ENCODE measurements around the gene PTGES.
A peak's percentile ranks its signal among the peaks of the same experiment; 100 is the strongest.
"Not testable (repeated sequence)": the region's sequence is repeated elsewhere in the genome, so short reads cannot be mapped to it uniquely, and the experiment has no call there.

The PTGES gene

GRCh38 chr9:129776938-129777768, 24.3 kb upstream of the PTGES start:
- TF ChIP-seq, protein P1, sequence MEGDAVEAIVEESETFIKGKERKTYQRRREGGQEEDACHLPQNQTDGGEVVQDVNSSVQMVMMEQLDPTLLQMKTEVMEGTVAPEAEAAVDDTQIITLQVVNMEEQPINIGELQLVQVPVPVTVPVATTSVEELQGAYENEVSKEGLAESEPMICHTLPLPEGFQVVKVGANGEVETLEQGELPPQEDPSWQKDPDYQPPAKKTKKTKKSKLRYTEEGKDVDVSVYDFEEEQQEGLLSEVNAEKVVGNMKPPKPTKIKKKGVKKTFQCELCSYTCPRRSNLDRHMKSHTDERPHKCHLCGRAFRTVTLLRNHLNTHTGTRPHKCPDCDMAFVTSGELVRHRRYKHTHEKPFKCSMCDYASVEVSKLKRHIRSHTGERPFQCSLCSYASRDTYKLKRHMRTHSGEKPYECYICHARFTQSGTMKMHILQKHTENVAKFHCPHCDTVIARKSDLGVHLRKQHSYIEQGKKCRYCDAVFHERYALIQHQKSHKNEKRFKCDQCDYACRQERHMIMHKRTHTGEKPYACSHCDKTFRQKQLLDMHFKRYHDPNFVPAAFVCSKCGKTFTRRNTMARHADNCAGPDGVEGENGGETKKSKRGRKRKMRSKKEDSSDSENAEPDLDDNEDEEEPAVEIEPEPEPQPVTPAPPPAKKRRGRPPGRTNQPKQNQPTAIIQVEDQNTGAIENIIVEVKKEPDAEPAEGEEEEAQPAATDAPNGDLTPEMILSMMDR (IDR thresholded peaks at IDR 0.05; ENCODE audit: low read length, missing control alignments) = no peak
- no peak overlapping the region for H3K4me3 ChIP-seq (replicated peaks; ENCODE audit: low read depth, low read length)
- DNase-seq (ENCODE audit: low read depth) = peak; percentile 99

- no peak overlapping the region for H3K4me3 ChIP-seq (replicated peaks; ENCODE audit: low read depth, low read length)
- peak; percentile 20 for DNase-seq (ENCODE audit: low read depth)
- TF ChIP-seq, protein P1 (IDR thresholded peaks at IDR 0.05; ENCODE audit: low read length, missing control alignments) = no peak
Observed at GRCh38 chr9:129776566-129776937, 23.7 kb upstream of the PTGES start.

- DNase-seq (ENCODE audit: low read depth); H3K4me3 ChIP-seq (replicated peaks; ENCODE audit: low read depth, low read length): not testable (repeated sequence)
Observed at GRCh38 chr9:129776096-129776495, 23.3 kb upstream of the PTGES start.

GRCh38 chr9:129775448-129775798, 22.6 kb upstream of the PTGES start:
- no peak overlapping the region for H3K4me3 ChIP-seq (replicated peaks; ENCODE audit: low read depth, low read length)
- DNase-seq (ENCODE audit: low read depth) = no peak
- TF ChIP-seq, protein P1 (IDR thresholded peaks at IDR 0.05; ENCODE audit: low read length, missing control alignments) = no peak

DNA sequence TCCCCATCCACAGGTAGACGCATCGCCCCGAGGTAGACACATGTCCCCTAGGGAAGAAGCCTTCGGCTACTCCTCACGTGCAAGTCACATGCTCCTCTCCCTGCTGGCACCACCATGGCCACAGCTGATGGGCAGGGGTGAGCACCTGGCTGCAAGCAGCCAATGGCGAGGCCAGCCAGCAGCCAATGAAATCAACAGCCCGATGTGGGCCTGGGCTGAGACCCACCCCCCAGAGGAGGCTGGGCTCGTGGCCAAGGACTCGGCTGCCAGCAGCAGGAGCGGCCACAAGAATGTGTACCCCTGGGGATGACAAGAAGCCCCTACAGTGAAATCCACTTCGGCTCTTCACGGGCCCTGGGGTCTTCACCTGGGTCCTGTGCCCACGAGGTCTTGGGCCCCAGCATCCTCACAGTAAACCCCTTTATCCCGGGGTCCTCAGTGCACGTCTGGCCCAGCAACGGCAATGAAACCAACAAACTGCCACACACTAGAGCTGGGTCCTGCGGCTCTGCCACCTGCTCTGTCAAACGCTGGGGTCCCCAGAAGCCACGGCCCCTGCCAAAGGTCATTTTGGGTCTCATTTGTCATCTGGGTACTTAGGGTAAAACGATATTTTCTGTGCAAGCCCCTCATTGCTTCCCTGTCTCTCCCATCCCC, 22.1 kb upstream of the PTGES start:
- TF ChIP-seq, protein P1 (IDR thresholded peaks at IDR 0.05; ENCODE audit: low read length, missing control alignments) = no peak
- no peak for DNase-seq (ENCODE audit: low read depth)
- no peak overlapping the region for H3K4me3 ChIP-seq (replicated peaks; ENCODE audit: low read depth, low read length)

DNA sequence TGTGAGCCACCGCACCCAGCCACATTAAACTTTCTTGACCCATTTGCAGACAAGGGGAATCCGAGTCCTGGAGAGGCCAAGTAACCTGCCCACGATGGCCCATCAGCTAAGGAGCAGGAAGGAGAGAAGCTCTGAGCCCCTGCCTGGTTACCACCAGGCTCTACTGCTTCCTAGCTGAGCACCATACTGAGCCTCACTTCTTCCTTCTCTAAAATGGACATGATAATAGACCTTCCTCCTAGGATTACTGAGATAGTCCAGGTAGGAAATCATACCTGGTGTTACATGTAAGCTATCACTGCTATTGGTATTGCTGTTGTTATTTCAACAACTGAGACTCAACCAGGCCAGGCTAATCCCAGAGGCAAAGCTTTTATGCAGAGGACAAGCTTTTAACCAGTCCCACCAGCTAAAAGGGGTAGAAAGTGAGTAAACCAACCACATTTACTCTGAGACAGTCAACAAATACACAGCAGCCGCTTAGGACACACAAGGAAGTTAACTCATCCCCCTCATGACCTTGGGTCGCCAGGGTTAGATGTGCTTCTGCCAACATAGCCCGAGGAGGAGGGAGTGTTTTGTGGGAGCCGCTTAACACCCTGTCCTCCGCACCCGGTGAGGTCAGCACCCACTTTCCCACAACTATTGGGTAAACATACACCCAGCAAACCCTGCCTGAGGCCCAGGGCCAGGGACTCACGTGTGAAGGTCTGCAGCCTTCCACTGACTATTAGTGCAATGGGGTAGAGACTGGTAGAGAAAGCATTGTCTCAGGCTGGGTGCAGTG, 20.6 kb upstream of the PTGES start:
- TF ChIP-seq, protein P1 (IDR thresholded peaks at IDR 0.05; ENCODE audit: low read length, missing control alignments) = no peak
- peak; percentile 85 for DNase-seq (ENCODE audit: low read depth)
- no peak overlapping the region for H3K4me3 ChIP-seq (replicated peaks; ENCODE audit: low read depth, low read length)

DNA sequence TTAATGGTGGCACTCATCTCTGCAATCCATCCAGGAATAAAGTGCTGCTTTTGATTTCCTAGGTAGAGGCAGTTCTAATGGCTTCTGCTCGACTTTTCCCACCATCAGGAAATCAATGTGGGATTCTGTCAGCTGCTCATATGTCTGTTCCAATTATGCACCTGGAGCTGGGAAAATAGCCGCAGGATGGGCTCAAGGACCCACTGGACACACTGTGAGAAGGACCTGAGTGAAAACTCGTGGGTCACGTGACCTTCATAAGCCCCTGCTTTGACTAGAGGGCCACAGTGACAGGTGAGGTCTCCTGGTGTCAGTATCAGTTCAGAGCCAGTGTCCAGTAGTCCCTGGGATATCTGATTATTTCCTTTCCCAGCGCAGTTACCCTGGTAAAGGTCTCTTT, 17.9 kb upstream of the PTGES start:
- DNase-seq (ENCODE audit: low read depth) = no peak
- TF ChIP-seq, protein P1 (IDR thresholded peaks at IDR 0.05; ENCODE audit: low read length, missing control alignments) = no peak
- no peak overlapping the region for H3K4me3 ChIP-seq (replicated peaks; ENCODE audit: low read depth, low read length)
